Stomach (tissue), 9 donors: Measurements from ENCODE around the gene GLT8D2. TPM values are rescaled to one million over a fixed set of nuclear protein-coding genes. Genes with fewer than 3 reads are reported as not detected.
A peak's percentile ranks its signal among the peaks of the same experiment; 100 is the strongest.

Experiments
- DNase-seq, 2 donors: peaks; one replicate each; pipeline versions ENCODE4 v3.0.0 to v3.0.0-alpha.2; 2013 to 2019
- H3K27ac ChIP-seq, 5 donors: fragments of 200-600 bp in 4 of 5; sonication (generic) in 4 of 5; one replicate each; pipeline ENCODE4 v1.5.1; 2013 to 2019; ENCODE audit warnings: mild to moderate bottlenecking in 1 of 5, moderate library complexity in 1 of 5
- H3K27me3 ChIP-seq, 3 donors: fragments of 200-600 bp; sonication (generic); one replicate each; pipeline ENCODE4 v1.5.1; 2017 to 2019; ENCODE audit warnings: mixed run types in 1 of 3
- H3K36me3 ChIP-seq, 4 donors: fragments of 200-600 bp; sonication (generic); 1 replicate in 3 of 4; 2 replicates in 1 of 4; pipeline ENCODE4 v1.5.1; 2016 to 2019
- H3K4me1 ChIP-seq, 4 donors: fragments of 200-600 bp; sonication (generic); one replicate each; pipeline ENCODE4 v1.5.1; 2016 to 2019
- H3K4me3 ChIP-seq, 4 donors: fragments of 200-600 bp; sonication (generic) in 3 of 4; one replicate each; pipeline ENCODE4 v1.5.1; 2016 to 2019; ENCODE audit warnings: mild to moderate bottlenecking in 1 of 4
- H3K9me3 ChIP-seq, 4 donors: fragments of 200-600 bp; sonication (generic); one replicate each; pipeline ENCODE4 v1.5.1; 2016 to 2019
- EP300 ChIP-seq: sonication (generic); formaldehyde crosslinking; IDR thresholded peaks from one replicate; pipeline ENCODE4 v1.6.1; 2017; ENCODE audit warnings: antibody characterized with exemption
- POLR2A ChIP-seq, 4 donors: fragments of 450-650 bp; IDR thresholded peaks; one replicate each; pipeline ENCODE4 v1.6.1; 2016; ENCODE audit warnings: antibody characterized with exemption in 4 of 4, control low read depth in 2 of 4, mild to moderate bottlenecking in 1 of 4, moderate library complexity in 1 of 4
- POLR2AphosphoS5 ChIP-seq, 3 donors: sonication (generic); formaldehyde crosslinking; IDR thresholded peaks; one replicate each; pipeline ENCODE4 v1.6.1; 2016; ENCODE audit warnings: antibody characterized with exemption in 3 of 3
- WGBS, 5 donors: extraction: QIAGEN DNeasy Blood & Tissue Kit in 3 of 5; methylation state at CpG; one replicate each; pipeline versions ENCODE4 v1.1.5 to v1.1.7; 2013 to 2018; 5-methylcytosine and 5-hydroxymethylcytosine counted together
- intact Hi-C: fragments of 100-400 bp; cut with DNase I; formaldehyde crosslinking; loops from one replicate; pipeline ENCODE4 v1.15.1; 2023; ENCODE audit warnings: low total_unique reads
- polyA plus RNA-seq, 3 donors: library from polyadenylated mRNA; stranded (reverse); fragments of 200-250 nt; gene quantifications; one replicate each; pipeline ENCODE4 v1.2.3, GENCODE V29; 2013
- total RNA-seq, 5 donors: library from RNA; depleted of rRNA; stranded (reverse); fragments of >200 nt; gene quantifications; one replicate each; pipeline versions ENCODE4 v1.1.0 to v1.2.3, GENCODE V29; 2014 to 2016
- TF ChIP-seq, protein P1 (sequence below), 7 experiments: fragments of 450-650 bp in 4 of 7; fragments of 200-600 bp in 3 of 7; sonication (generic) in 3 of 7; IDR thresholded peaks; one replicate each; pipeline ENCODE4 v1.5.1; 2016 to 2019; ENCODE audit warnings: antibody characterized with exemption in 7 of 7, control low read depth in 2 of 7, mild to moderate bottlenecking in 1 of 7
- donor health status: healthy with polysubstance abuse.
- donor health status: Bipolar disorder and iron deficiency.
- donor health status: healthy.

GLT8D2 gene
- total and polyA plus RNA-seq, 8 donors = 3.0 to 27.5 (median 7.5) TPM

- Histone ChIP-seq H3K36me3 (peaks cover 10 to 48% (median 25%) of the 10 kb centered on the region in 4 donors), H3K27ac (no peak overlapping the region), H3K9me3 (no peaks in the 10 kb centered on the region), H3K4me1 (peaks cover 7 to 46% (median 34%) of the 10 kb centered on the region in 4 donors), H3K27me3 (no peaks in the 10 kb centered on the region), H3K4me3 (no peak overlapping the region)
- intact Hi-C loops = no loop called here
- 56 to 78% (median 72%) methylated on average over 2 of the region's 2 CpGs for WGBS, 5 donors
- no peak for TF ChIP-seq POLR2AphosphoS5 (IDR thresholded peaks at IDR 0.05)
- DNase-seq = no peak
These were observed 76.1 kb downstream of the GLT8D2 start for GRCh38 chr12:103973909-103974308.

DNA sequence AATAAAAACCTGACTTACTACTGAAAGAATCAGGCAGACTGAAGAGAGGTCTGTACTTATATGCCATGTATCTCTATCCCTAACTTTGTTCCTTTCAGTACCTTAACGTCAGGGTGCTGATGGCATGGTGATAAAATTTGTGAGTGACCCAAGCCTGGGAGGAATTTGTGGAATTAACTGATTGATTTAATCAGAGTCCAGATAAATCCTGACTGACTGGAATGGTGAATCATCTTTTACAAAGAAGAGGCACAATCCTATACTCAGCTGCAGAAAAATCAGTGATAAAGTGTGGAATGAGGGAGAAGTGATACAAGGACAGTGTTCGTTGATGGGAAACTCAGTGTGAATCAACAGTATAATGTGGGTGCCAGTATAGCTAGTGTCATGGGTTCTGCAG, 80.6 kb downstream of the GLT8D2 start:
- no peaks in the 10 kb centered on the region for H3K9me3 ChIP-seq
- 48 to 61% (median 55%) methylated on average over 2 of the region's 2 CpGs for WGBS, 5 donors
- intact Hi-C loops = no loop called here
- no peaks in the 10 kb centered on the region for H3K27me3 ChIP-seq
- H3K4me3 ChIP-seq = no peak overlapping the region
- H3K27ac ChIP-seq = no peak overlapping the region
- H3K4me1 ChIP-seq = peaks cover 32 to 78% (median 65%) of the 10 kb centered on the region in 4 donors
- no peak for TF ChIP-seq POLR2AphosphoS5 (IDR thresholded peaks at IDR 0.05)
- TF ChIP-seq EP300 = no peak
- TF ChIP-seq, protein P1, sequence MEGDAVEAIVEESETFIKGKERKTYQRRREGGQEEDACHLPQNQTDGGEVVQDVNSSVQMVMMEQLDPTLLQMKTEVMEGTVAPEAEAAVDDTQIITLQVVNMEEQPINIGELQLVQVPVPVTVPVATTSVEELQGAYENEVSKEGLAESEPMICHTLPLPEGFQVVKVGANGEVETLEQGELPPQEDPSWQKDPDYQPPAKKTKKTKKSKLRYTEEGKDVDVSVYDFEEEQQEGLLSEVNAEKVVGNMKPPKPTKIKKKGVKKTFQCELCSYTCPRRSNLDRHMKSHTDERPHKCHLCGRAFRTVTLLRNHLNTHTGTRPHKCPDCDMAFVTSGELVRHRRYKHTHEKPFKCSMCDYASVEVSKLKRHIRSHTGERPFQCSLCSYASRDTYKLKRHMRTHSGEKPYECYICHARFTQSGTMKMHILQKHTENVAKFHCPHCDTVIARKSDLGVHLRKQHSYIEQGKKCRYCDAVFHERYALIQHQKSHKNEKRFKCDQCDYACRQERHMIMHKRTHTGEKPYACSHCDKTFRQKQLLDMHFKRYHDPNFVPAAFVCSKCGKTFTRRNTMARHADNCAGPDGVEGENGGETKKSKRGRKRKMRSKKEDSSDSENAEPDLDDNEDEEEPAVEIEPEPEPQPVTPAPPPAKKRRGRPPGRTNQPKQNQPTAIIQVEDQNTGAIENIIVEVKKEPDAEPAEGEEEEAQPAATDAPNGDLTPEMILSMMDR (IDR thresholded peaks at IDR 0.05) = no peak
- TF ChIP-seq POLR2A (IDR thresholded peaks at IDR 0.05) = no peak
- no peak for DNase-seq
- peaks cover 0 to 11% (median 3%) of the 10 kb centered on the region in 4 donors for H3K36me3 ChIP-seq

DNA sequence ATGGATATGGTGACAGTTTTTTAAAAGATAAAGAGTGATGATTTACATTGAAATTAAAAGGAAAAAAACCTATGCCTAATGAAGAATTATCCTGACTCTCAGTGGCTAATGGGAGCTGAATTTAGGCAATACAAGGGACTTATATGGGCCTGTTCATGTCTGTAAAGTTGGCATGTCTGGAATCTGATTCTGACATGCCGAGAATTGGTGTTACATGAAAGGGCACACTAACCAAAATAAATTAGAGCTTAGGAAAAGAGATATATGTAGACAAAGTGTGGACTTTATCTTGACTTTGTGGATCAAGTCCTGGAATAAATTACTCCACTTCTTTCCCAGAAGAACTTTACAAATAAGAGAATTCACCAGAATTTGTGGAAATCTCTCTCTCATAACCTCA, 83.3 kb downstream of the GLT8D2 start:
- 3 to 28% (median 18%) methylated on average over 1 of the region's 1 CpG for WGBS, 5 donors

DNA sequence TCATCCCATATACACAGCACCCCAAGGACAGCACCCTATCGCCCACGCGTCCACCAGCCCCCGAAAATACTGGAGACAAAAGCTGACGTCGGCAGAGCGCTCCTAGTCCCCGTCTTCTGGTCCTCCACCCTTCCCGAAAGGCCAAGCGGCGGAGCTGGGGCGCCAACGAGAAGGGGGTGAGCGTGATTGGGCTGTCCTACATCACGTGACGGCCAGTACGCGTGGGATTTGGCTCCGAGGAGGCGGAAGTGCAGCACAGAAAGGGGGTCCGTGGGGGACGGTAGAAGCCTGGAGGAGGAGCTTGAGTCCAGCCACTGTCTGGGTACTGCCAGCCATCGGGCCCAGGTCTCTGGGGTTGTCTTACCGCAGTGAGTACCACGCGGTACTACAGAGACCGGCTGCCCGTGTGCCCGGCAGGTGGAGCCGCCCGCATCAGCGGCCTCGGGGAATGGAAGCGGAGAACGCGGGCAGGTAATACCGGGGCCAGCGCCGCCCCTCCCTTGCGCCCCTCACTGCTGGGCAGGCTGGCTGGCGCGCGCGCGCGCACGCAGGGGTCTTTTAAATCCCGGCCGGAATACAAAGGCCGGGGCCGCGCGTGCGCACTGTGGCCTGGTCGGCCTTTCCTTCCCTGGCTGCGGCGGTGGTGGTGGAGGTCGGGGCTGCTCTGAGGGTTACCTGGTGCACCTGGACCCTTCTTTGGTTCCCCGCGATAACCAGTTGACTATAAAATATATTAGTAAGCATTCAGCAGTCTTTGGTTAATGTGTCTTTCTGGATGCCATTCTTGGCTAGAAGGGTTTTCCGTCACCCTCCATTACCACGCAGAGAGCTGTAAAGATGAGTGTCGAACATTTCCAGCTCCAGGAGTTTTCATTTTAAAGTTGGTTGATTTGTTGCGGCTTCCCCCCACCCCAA, 84.1 kb downstream of the GLT8D2 start, which contains the start of gene TDG:
Gene TDG (plus strand): TSS at position 283 of the 915 bp plus-strand sequence. CDS start 166 bp downstream, at position 449.
- Histone ChIP-seq H3K4me3 (peak within 1 kb of the TSS; percentile 83 to 97 (median 91)), H3K36me3 (no peaks in the 10 kb centered on the region), H3K27me3 (no peaks in the 10 kb centered on the region), H3K27ac (peak within 1 kb of the TSS; percentile 88 to 98 (median 98)), H3K4me1 (peaks cover 37 to 69% (median 62%) of the 10 kb centered on the region in 4 donors), H3K9me3 (no peaks in the 10 kb centered on the region)
- intact Hi-C loops = no loop called here
- peak; percentile 98 to 100 for DNase-seq
- WGBS, 5 donors = 0 to 10% (median 7%) methylated on average over 32 to 64 of the region's 64 CpGs
- TF ChIP-seq POLR2A (IDR thresholded peaks at IDR 0.05) (peak in 2 of 4 donors; percentile 66 to 69), POLR2AphosphoS5 (IDR thresholded peaks at IDR 0.05) (peak; percentile 94 to 99 (median 98))
- TF ChIP-seq, protein P1 (IDR thresholded peaks at IDR 0.05) = no peak

More for the DNA sequence above, 83.3 kb downstream of the GLT8D2 start:
- peak overlapping the region in 4 of 5 donors; percentile 96 to 98 (median 98) for H3K27ac ChIP-seq
- intact Hi-C loops = no loop called here
- peak in 1 of 2 donors; percentile 22 for DNase-seq
- H3K4me3 ChIP-seq = peak overlapping the region; percentile 83 to 97 (median 91)
- no peak for TF ChIP-seq POLR2AphosphoS5 (IDR thresholded peaks at IDR 0.05)
- TF ChIP-seq POLR2A (IDR thresholded peaks at IDR 0.05) = no peak
- no peak for TF ChIP-seq EP300
- H3K27me3 ChIP-seq = no peaks in the 10 kb centered on the region
- H3K36me3 ChIP-seq = no peaks in the 10 kb centered on the region
- H3K4me1 ChIP-seq = peaks cover 37 to 78% (median 68%) of the 10 kb centered on the region in 4 donors
- H3K9me3 ChIP-seq = no peaks in the 10 kb centered on the region

DNA sequence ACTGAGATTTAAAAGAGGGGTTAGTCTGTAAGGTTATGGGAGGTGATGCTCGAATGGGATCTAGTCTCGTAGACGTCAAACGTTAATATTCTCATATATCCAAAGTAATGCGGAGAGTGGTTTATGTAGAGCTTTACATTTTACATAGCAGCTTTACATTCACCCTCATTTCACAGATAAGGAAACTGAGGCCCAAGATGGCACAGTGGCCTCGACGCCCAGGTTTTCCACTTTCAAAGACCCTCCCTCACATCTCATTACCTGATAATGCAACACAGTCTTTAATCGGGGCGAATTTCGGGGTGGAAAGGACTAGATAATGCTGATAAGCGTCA, 84.8 kb downstream of the GLT8D2 start:
- no peaks in the 10 kb centered on the region for H3K9me3 ChIP-seq
- peak overlapping the region; percentile 82 to 98 (median 98) for H3K27ac ChIP-seq
- no peaks in the 10 kb centered on the region for H3K36me3 ChIP-seq
- 0 to 1% (median 0%) methylated on average over 11 of the region's 11 CpGs for WGBS, 5 donors
- TF ChIP-seq POLR2A (IDR thresholded peaks at IDR 0.05) (no peak), POLR2AphosphoS5 (IDR thresholded peaks at IDR 0.05) (no peak), EP300 (no peak)
- TF ChIP-seq, protein P1 (IDR thresholded peaks at IDR 0.05) = no peak
- H3K4me1 ChIP-seq = peaks cover 37 to 64% (median 55%) of the 10 kb centered on the region in 4 donors
- DNase-seq = peak in 1 of 2 donors; percentile 15
- intact Hi-C loops = no loop called here
- H3K4me3 ChIP-seq = peak overlapping the region; percentile 83 to 97 (median 91)
- H3K27me3 ChIP-seq = no peaks in the 10 kb centered on the region
